Gastrocnemius medialis (tissue), 4 donors: ENCODE results near the gene SYT13. TPM values are rescaled to one million over a fixed set of nuclear protein-coding genes. Genes with fewer than 3 reads are reported as not detected.
"Not testable (repeated sequence)": the region's sequence is repeated elsewhere in the genome, so short reads cannot be mapped to it uniquely, and the experiment has no call there.

Source experiments
- ATAC-seq, 2 donors: fragments of 150-250 bp; one replicate each; pipeline ENCODE4 v1.9.1; 2016
- DNase-seq, 2 donors: peaks; one replicate each; pipeline ENCODE4 v3.0.0-alpha.2; 2019
- H3K27ac ChIP-seq, 4 donors: fragments of 200-600 bp; sonication (generic); 1 replicate in 1 of 4; 2 replicates in 3 of 4; pipeline ENCODE4 v1.5.1; 2016 to 2018; ENCODE audit warnings: mild to moderate bottlenecking in 2 of 4, moderate library complexity in 1 of 4
- H3K27me3 ChIP-seq, 3 donors: fragments of 200-600 bp; sonication (generic) in 2 of 3; 1 replicate in 1 of 3; 2 replicates in 2 of 3; pipeline versions ENCODE4 v1.5.1 to v1.6.0; 2016 to 2019; ENCODE audit warnings: mild to moderate bottlenecking in 1 of 3, moderate library complexity in 1 of 3
- H3K36me3 ChIP-seq, 2 donors: fragments of 200-600 bp; sonication (generic) in 1 of 2; one replicate each; pipeline ENCODE4 v1.5.1; 2017 to 2018
- H3K4me1 ChIP-seq, 2 donors: fragments of 200-600 bp; sonication (generic) in 1 of 2; one replicate each; pipeline ENCODE4 v1.5.1; 2016 to 2017; ENCODE audit warnings: mild to moderate bottlenecking in 2 of 2
- H3K4me3 ChIP-seq, 4 donors: fragments of 200-600 bp; sonication (generic) in 3 of 4; 1 replicate in 1 of 4; 2 replicates in 3 of 4; pipeline ENCODE4 v1.5.1; 2016 to 2019; ENCODE audit warnings: mild to moderate bottlenecking in 2 of 4
- H3K9me3 ChIP-seq, 3 donors: fragments of 200-600 bp; sonication (generic) in 2 of 3; 1 replicate in 1 of 3; 2 replicates in 2 of 3; pipeline ENCODE4 v1.5.1; 2016 to 2019
- POLR2A ChIP-seq, 2 donors: fragments of 450-650 bp; IDR thresholded peaks; one replicate each; pipeline ENCODE4 v1.6.1; 2017; ENCODE audit warnings: antibody characterized with exemption in 2 of 2, mild to moderate bottlenecking in 2 of 2, moderate library complexity in 2 of 2
- in situ Hi-C, 4 donors: fragments of 200-750 bp; cut with MboI; loops; one replicate each; pipeline versions ENCODE4 v1.15.0 to v1.8.0; 2017; ENCODE audit warnings: low sequenced_read_pairs in 4 of 4
- intact Hi-C: fragments of 100-400 bp; cut with DNase I; formaldehyde crosslinking; loops from one replicate; pipeline ENCODE4 v1.15.1; 2023; ENCODE audit warnings: low total_unique reads
- total RNA-seq, 4 donors: library from RNA; depleted of rRNA; stranded (reverse); fragments of >200 nt; gene quantifications; one replicate each; pipeline versions ENCODE4 v1.1.0 to v1.2.3, GENCODE V29; 2016
- TF ChIP-seq, protein P1 (sequence below), 5 experiments: fragments of 450-650 bp in 3 of 5; fragments of 200-600 bp in 2 of 5; sonication (generic) in 2 of 5; IDR thresholded peaks in 4 of 5; conservative IDR thresholded peaks in 1 of 5; 1 replicate in 4 of 5; 2 replicates in 1 of 5; pipeline ENCODE4 v1.5.1; 2016 to 2019; ENCODE audit warnings: antibody characterized with exemption in 5 of 5, mild to moderate bottlenecking in 3 of 5, moderate library complexity in 3 of 5

The SYT13 gene
- total RNA-seq, 4 donors from 2014 or later, result 0.15 TPM; not detected in 3

- H3K27me3 ChIP-seq, result peaks cover 2 to 13% (median 8%) of the 10 kb centered on the region in 3 donors
- intact Hi-C loops, result loop anchor here (1.0 kb wide), 1 partner anchor 183 kb away; no protein-coding TSS in a partner anchor
- not testable (repeated sequence) for H3K9me3 ChIP-seq, H3K4me3 ChIP-seq, H3K36me3 ChIP-seq, H3K27ac ChIP-seq, H3K4me1 ChIP-seq
- TF ChIP-seq, protein P1, sequence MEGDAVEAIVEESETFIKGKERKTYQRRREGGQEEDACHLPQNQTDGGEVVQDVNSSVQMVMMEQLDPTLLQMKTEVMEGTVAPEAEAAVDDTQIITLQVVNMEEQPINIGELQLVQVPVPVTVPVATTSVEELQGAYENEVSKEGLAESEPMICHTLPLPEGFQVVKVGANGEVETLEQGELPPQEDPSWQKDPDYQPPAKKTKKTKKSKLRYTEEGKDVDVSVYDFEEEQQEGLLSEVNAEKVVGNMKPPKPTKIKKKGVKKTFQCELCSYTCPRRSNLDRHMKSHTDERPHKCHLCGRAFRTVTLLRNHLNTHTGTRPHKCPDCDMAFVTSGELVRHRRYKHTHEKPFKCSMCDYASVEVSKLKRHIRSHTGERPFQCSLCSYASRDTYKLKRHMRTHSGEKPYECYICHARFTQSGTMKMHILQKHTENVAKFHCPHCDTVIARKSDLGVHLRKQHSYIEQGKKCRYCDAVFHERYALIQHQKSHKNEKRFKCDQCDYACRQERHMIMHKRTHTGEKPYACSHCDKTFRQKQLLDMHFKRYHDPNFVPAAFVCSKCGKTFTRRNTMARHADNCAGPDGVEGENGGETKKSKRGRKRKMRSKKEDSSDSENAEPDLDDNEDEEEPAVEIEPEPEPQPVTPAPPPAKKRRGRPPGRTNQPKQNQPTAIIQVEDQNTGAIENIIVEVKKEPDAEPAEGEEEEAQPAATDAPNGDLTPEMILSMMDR (IDR thresholded peaks at IDR 0.05 in 4 of 5, conservative IDR thresholded peaks at IDR 0.05 in 1 of 5), result peak in 4 of 5 experiments; percentile 28 to 65 (median 48)
- in situ Hi-C loops, result loop anchor here (5.0 to 25.0 kb wide), 5 partner anchors 179 to 369 kb away; no protein-coding TSS in a partner anchor
- ATAC-seq (peak; percentile 73 to 82), DNase-seq (peak; percentile 43 to 69)
Observed at GRCh38 chr11:45293566-45294192, 7.5 kb upstream of the SYT13 start.

GRCh38 chr11:45290586-45290985 is 4.4 kb upstream of the SYT13 start:
- intact Hi-C loops, result no loop called here
- in situ Hi-C loops, result loop anchor here (5.0 to 25.0 kb wide), 5 partner anchors 176 to 366 kb away; no protein-coding TSS in a partner anchor
- H3K4me1 ChIP-seq, result no peaks in the 10 kb centered on the region
- no peak overlapping the region for H3K4me3 ChIP-seq
- H3K9me3 ChIP-seq, result no peaks in the 10 kb centered on the region
- H3K27ac ChIP-seq, result no peak overlapping the region
- no peak for TF ChIP-seq POLR2A (IDR thresholded peaks at IDR 0.05)
- TF ChIP-seq, protein P1 (IDR thresholded peaks at IDR 0.05 in 4 of 5, conservative IDR thresholded peaks at IDR 0.05 in 1 of 5), result no peak
- ATAC-seq, result no peak
- peaks cover 32 to 44% (median 38%) of the 10 kb centered on the region in 3 donors for H3K27me3 ChIP-seq
- DNase-seq, result no peak
- no peaks in the 10 kb centered on the region for H3K36me3 ChIP-seq

DNA sequence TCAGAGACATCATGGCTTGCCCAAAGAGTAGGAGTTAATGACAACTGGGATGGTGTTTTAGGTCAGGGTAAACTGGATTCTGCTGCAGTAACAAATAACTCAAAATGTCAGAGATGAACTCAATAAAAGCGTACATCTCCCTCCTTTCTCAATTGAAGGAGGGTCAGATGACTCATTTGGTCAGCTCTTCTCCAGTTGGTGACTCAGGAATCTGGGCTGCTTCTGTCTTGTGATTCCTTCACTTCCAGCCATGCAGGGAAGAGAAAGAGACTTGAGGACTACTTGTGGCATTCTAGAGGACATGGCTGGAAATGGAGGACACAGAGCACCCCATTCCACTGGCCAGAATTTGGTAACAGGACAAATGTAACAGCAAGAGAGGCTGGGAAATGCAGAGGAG is 3.2 kb upstream of the SYT13 start:
- TF ChIP-seq POLR2A (IDR thresholded peaks at IDR 0.05), result no peak
- TF ChIP-seq, protein P1 (IDR thresholded peaks at IDR 0.05 in 4 of 5, conservative IDR thresholded peaks at IDR 0.05 in 1 of 5), result no peak
- no peak for ATAC-seq
- H3K4me3 ChIP-seq, result no peak overlapping the region
- H3K4me1 ChIP-seq, result no peaks in the 10 kb centered on the region
- DNase-seq, result no peak
- H3K27ac ChIP-seq, result no peak overlapping the region
- in situ Hi-C loops (loop anchor here in 2 of 4 donors (25.0 kb wide), 1 partner anchor 352 kb away; no protein-coding TSS in a partner anchor), intact Hi-C loops (no loop called here)
- H3K27me3 ChIP-seq, result peaks cover 42 to 56% (median 46%) of the 10 kb centered on the region in 3 donors
- no peaks in the 10 kb centered on the region for H3K9me3 ChIP-seq
- no peaks in the 10 kb centered on the region for H3K36me3 ChIP-seq

DNA sequence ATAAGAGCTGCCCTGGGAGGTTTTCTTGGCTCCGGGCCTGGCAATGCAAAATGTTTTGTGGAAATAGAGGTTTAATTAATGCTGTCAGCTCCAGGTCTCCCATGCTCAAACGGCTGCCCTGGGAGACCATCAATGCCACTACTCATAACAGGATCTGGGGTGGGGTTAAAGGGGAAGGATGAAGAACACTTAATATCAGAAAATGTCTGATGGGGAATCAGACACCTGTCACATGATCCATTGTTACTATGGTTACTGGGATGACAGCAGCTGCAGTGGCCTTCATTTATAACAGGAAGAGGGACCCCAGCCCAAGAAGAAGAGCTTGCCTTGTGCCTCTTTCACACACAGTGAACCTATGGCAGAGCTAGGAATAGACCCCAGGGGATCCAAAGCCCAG is 2.2 kb upstream of the SYT13 start:
- H3K27me3 ChIP-seq, result peaks cover 42 to 59% (median 49%) of the 10 kb centered on the region in 3 donors
- in situ Hi-C loops (loop anchor here in 2 of 4 donors (25.0 kb wide), 1 partner anchor 351 kb away; no protein-coding TSS in a partner anchor), intact Hi-C loops (no loop called here)
- DNase-seq, result no peak
- TF ChIP-seq, protein P1 (IDR thresholded peaks at IDR 0.05 in 4 of 5, conservative IDR thresholded peaks at IDR 0.05 in 1 of 5), result no peak
- no peak for TF ChIP-seq POLR2A (IDR thresholded peaks at IDR 0.05)
- no peaks in the 10 kb centered on the region for H3K36me3 ChIP-seq
- H3K4me3 ChIP-seq, result no peak overlapping the region
- H3K4me1 ChIP-seq, result no peaks in the 10 kb centered on the region
- ATAC-seq, result no peak
- H3K27ac ChIP-seq, result no peak overlapping the region
- no peaks in the 10 kb centered on the region for H3K9me3 ChIP-seq
